OCI-LY1 (cell line): ENCODE results near the gene NEUROD1.

Experiments used
- EZH2 ChIP-seq: fragments of 200-600 bp; sonication (generic), shearing (Covaris generic); IDR thresholded peaks from 2 replicates; pipeline ENCODE4 v1.8.0; 2017; ENCODE audit warnings: borderline replicate concordance, mixed run types, mild to moderate bottlenecking, antibody characterized with exemption, low read length, moderate library complexity, mixed read lengths
- TF ChIP-seq, protein P1 (sequence below): fragments of 200-600 bp; sonication (generic), shearing (Covaris generic); IDR thresholded peaks from 2 replicates; pipeline ENCODE4 v1.5.1; 2017; ENCODE audit warnings: mild to moderate bottlenecking, antibody characterized with exemption, low read length, moderate library complexity, mixed read lengths

DNA sequence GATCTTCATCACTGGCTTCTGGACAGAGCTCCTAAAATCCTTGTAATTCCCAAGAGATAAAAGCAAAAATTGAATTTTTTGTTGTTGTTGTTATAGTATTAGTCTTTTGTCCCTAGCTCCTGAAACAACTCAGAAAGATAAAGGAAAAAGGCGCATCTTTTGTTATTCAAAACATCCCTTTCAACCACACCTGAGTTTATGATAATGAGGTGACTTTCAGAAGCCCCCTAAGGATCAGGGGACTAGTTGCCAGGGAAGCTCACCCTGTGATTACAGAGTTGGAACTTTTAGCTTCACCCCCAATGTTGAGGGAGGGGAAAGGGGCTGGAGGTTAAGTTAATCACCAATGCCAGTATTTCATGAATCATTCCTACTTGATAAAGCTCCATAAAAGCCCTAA, 13.1 kb downstream of the NEUROD1 start:
- TF ChIP-seq, protein P1, sequence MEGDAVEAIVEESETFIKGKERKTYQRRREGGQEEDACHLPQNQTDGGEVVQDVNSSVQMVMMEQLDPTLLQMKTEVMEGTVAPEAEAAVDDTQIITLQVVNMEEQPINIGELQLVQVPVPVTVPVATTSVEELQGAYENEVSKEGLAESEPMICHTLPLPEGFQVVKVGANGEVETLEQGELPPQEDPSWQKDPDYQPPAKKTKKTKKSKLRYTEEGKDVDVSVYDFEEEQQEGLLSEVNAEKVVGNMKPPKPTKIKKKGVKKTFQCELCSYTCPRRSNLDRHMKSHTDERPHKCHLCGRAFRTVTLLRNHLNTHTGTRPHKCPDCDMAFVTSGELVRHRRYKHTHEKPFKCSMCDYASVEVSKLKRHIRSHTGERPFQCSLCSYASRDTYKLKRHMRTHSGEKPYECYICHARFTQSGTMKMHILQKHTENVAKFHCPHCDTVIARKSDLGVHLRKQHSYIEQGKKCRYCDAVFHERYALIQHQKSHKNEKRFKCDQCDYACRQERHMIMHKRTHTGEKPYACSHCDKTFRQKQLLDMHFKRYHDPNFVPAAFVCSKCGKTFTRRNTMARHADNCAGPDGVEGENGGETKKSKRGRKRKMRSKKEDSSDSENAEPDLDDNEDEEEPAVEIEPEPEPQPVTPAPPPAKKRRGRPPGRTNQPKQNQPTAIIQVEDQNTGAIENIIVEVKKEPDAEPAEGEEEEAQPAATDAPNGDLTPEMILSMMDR, result no peak
- TF ChIP-seq EZH2, result no peak
